ENCODE results near the gene CHRNA7.

DNA sequence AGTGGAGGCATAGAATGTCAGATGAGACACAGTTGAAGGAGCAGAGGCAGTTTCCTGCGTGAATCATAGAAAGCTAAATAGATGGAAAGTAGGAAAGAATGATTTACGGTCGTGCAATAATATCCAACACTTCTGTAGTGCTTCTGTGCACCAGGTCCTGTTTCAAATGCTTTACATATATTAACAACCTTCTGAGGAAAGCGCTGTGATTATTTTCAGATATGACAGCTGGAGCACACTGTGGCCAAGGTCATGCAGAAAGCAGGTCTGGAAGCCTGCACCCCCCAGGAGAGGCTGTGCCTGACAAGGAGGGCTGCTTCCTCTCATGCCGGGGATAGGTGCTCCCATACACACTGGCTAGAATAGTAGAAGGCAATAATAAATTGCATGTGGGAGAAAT is 104.5 kb downstream of the CHRNA7 start:
- TF ChIP-seq POLR2AphosphoS5 (IDR thresholded peaks at IDR 0.05; ENCODE audit: borderline replicate concordance, low read depth, low read length) (no peak), EZH2 (IDR thresholded peaks at IDR 0.05) (no peak), FOXP2 (optimal IDR thresholded peaks at IDR 0.05; ENCODE audit: control extremely low read depth, extremely low read length, insufficient read depth) (no peak)

All from SK-N-MC (cell line).